HG03045 (cell line): ENCODE data around the gene WDR48.
"Not testable (repeated sequence)": the region's sequence is repeated elsewhere in the genome, so short reads cannot be mapped to it uniquely, and the experiment has no call there.

Experiments used
- ATAC-seq: cut with Tn5 transposase; IDR thresholded peaks from one replicate; pipeline ENCODE4 v1.9.1; 2021; ENCODE audit warnings: mild to moderate bottlenecking, moderate library complexity; ENCODE audit not compliant: unreplicated experiment

WDR48 gene

GRCh38 chr3:39051649-39052561, at the start of gene WDR48, which contains the start of gene SCN11A:
TSS of gene WDR48 (plus strand) at chr3:39052016. CDS start at chr3:39052026, 10 bp downstream.
TSS of gene SCN11A (minus strand) at chr3:39051944. CDS start at chr3:38950362, 101,582 bp downstream.
- ATAC-seq: peak; percentile 99

GRCh38 chr3:39005295-39005694, 46.5 kb upstream of the WDR48 start:
- ATAC-seq: no peak

DNA sequence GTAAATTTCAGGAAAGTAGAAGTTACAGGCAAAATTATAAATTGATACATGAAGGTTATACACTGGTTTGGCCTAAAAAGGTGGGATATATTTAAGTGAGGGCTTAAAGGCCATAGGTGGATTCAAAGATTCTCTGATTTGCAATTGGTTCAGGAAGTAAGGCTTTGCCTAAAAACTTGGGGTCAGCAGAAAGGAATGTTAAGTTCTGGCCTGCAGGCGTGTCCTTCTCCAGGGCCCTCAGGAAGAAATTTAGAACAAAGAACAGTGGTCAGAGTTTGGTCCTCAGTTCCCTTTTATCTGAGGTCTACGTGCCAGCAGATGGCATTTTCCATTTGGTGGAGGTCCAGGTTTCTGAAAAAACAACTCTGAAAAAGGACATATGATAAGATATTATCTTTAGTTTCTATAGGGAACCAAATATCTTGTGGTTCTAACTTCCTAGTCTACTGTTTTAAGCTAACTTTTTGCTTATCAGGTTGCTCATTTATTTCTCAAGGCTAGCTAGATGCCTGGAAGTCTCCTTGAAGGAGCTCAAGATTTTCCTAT, 40.6 kb upstream of the WDR48 start:
- ATAC-seq: no peak

- no peak for ATAC-seq
Measured at GRCh38 chr3:39013289-39013688, 38.5 kb upstream of the WDR48 start.

- ATAC-seq: no peak
Measured at GRCh38 chr3:39013921-39014509, 37.8 kb upstream of the WDR48 start.

- no peak for ATAC-seq
Measured at GRCh38 chr3:39015418-39015817, 36.4 kb upstream of the WDR48 start.

DNA sequence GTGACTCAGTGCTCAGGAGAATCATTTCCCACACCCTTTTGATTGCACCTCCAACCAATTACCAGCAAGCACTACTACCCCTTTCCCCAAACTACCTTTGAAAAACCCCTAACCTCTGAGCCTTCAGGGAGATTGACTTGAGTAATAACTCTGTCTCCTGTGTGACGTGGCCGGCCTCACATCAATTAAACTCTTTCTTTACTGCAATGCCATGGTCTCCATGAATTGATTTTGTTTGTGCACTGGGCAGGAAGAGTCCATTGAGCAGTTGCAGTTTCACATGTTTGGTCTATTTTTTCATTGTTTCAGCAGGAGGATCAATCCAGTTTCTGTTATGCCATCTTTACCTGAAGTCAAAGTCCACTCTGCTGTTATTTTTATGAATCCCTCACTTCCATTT, 32.5 kb upstream of the WDR48 start:
- ATAC-seq: no peak

- no peak for ATAC-seq
Measured at GRCh38 chr3:39021029-39021428, 30.8 kb upstream of the WDR48 start.

- no peak for ATAC-seq
Measured at GRCh38 chr3:39021465-39022285, 30.1 kb upstream of the WDR48 start.

GRCh38 chr3:39022286-39022630, 29.6 kb upstream of the WDR48 start:
- ATAC-seq: no peak

- ATAC-seq: no peak
Measured at GRCh38 chr3:39024497-39024896, 27.3 kb upstream of the WDR48 start.

DNA sequence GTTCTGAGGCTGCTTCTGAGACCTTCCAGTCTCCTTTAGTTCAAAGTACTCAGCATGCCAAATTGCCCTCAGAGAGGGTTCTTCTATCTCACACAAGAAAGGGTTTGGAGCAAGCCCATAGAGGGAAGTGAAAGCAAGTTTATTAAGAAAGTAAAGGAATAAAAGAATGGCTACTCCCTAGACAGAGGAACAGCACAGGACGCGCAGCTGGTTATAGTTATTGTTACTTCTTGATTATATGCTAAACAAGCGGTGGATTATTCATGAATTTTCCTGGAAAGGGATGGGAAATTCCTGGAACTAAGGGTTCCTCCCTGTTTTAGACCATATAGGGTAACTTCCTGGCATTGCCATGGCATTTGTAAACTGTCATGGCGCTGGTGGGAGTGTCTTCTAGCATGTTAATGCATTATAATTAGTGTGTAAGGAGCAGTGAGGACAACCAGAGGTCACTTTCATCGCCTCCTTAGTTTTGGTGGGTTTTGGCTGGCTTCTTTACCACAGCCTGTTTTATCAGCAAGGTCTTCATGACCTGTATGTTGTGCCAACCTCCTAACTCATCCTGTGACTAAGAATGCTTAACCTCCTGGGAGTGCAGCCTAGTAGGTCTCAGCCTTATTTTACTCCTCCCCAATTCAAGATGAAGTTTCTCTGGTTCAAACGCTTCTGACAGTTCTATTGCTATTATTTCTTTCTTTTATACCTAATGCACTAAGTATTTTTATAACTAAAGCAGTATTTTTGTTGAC, 26.4 kb upstream of the WDR48 start:
- ATAC-seq: no peak

- ATAC-seq: no peak
Measured at GRCh38 chr3:39028546-39028945, 23.3 kb upstream of the WDR48 start.

GRCh38 chr3:39029556-39029955, 22.3 kb upstream of the WDR48 start:
- no peak for ATAC-seq

DNA sequence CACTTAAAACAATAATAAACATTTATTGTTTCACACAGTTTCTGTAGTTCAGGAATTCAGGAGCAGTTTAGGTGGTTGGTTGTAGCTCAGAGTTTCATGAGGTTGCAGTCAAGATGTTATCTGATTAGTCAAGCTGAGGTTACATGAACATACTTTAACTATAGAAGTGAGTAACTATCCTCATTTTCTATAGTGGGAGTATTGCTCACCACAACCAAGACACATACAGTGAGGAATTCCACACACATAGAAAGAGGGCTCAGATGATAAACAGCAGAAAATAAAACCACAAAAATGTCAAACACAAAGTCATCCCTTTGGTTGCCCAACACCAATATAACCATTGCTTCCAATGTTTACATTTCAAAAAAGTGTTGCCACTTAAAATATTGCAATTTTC, 13.7 kb upstream of the WDR48 start:
- no peak for ATAC-seq

DNA sequence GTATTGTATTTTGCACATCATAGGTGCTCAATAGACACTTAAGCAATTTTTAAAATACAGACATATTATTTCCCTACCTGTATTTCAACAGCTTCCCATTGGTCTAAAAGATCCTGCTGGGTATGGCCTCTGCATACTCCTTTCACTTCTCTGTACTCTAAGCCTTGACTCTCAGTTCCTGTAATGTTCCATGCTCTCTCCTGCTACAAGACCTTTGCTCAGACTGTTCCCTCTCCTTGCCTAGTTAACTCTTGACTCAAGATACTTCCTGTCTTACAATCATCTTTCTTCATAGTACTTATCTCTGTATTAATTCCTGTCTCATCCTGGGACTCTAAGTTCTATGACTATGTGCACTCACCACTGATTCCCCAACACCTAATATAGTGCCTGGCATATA, 1.8 kb upstream of the WDR48 start:
- no peak for ATAC-seq

DNA sequence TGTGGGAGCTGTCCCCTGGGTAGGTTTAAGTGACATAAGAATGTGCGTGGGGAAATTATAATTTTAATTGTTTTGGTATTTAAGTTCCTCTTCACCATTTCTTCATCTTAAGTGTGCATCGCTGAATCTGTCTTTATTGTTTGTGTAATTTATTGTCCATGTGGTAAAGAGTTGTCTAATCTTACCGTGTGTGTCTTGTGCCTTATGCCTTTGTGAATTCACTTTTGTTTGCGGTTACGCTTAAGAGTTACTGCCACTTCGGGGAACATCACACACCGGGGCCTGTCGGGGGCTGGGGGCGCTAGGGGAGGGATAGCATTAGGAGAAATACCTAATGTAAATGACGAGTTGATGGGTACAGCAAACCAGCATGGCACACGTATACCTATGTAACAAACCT, 767 bp downstream of the WDR48 start:
- no peak for ATAC-seq

DNA sequence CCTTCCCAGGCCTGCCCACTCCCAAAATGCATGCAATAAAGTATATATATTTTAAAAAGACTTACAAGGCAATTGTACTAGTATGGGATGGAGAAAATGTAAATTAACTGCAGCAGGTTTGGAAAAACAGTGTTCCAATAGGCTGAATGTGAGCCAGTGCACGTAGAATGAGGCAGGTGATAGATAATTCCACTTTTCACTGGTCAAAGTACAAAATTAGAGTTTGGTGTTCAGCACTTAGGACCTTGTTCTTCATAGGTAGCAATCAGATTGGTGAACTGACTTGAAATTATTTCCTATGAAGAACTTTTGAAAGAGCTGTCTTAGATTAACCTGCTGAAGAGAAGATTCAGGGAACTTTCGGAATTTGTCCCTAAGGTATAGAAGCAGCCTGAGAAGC, 1.9 kb downstream of the WDR48 start:
- ATAC-seq: no peak

DNA sequence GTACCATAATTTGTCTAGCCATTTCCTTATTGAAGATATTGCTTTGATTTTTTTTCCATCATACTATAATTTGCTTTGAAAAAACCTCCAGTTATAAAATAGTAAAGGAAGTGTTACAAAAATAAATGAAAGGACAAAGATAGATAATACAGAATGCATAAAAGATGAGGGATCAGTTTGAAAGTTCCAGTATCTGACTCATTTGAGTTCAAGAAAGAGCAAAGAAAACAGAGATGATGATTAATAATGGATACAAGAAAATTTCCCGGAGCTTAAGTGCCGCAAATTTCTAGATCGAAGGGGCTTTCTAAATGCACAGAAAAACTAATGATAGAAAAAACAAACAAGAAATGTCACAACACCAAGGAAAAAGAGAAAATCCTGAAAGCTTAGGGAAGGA, 4.3 kb downstream of the WDR48 start:
- no peak for ATAC-seq

DNA sequence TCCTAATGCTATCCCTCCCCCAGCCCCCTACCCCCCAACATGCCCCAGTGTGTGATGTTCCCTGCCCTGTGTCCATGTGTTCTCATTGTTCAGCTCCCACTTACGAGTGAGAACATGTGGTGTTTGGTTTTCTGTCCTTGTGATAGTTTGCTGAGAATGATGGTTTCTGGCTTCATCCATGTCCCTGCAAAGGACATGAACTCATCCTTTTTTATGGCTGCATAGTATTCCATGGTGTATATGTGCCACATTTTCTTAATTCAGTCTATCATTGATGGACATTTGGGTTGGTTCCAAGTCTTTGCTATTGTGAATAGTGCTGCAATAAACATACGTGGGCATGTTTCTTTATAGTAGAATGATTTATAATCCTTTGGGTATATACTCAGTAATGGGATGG, 9.4 kb downstream of the WDR48 start:
- not testable (repeated sequence) for ATAC-seq

GRCh38 chr3:39062180-39062579, 10.4 kb downstream of the WDR48 start:
- ATAC-seq: no peak
